ENCODE data around the gene TUBGCP4. TPM values are rescaled to one million over a fixed set of nuclear protein-coding genes. Genes with fewer than 3 reads are reported as not detected.

The TUBGCP4 gene
- total RNA-seq, 1 experiment from 2014 or later = 23.5 TPM

DNA sequence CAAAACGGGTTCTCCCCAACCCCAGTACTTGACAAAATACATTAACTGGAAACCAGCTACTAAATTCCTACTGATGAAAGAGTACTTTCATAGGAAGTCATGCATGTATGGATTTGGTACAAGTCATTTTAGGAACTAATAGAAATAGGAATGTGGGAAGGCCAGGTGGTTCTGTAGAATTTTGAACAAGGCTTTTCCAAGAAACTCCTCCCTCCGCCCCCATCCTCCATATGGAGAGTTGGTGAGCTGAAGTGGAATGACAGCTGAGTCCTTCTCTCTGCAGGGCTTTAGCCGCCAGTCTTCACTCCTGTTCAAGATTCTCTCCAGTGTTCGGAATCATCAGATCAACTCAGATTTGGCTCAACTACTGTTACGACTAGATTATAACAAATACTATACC is 33.2 kb downstream of the TUBGCP4 start:
- Histone ChIP-seq H3K14ac (ENCODE audit: insufficient read depth, low read length) (no peak overlapping the region), H2AK5ac (ENCODE audit: insufficient read length, low read length) (no peak overlapping the region), H2BK20ac (ENCODE audit: low read depth, low read length, poor library complexity, severe bottlenecking) (no peak overlapping the region), H3K4me2 (ENCODE audit: insufficient read depth, insufficient read length, low read length) (no peak overlapping the region), H3K79me2 (ENCODE audit: insufficient read depth, low read length) (no peaks in the 10 kb centered on the region), H3K4ac (ENCODE audit: low read depth, low read length) (no peak overlapping the region), H3K79me1 (ENCODE audit: insufficient read depth, low read depth, low read length, poor library complexity, severe bottlenecking) (no peaks in the 10 kb centered on the region), H4K8ac (replicated peaks; ENCODE audit: insufficient read length, low read depth, low read length) (no peak overlapping the region), H4K20me1 (ENCODE audit: control insufficient read depth, insufficient read depth, insufficient read length) (no peaks in the 10 kb centered on the region), H2BK15ac (ENCODE audit: low read depth, low read length) (no peak overlapping the region), H3K9me3 (ENCODE audit: control insufficient read depth, low read depth, low read length) (no peaks in the 10 kb centered on the region), H4K5ac (ENCODE audit: insufficient read length, low read depth, low read length) (no peak overlapping the region), H3K27ac (ENCODE audit: insufficient read length, low read depth, low read length) (no peak overlapping the region), H3K18ac (ENCODE audit: insufficient read length, low read depth, low read length) (no peak overlapping the region), H3K23me2 (ENCODE audit: insufficient read length, low read depth, low read length, poor library complexity, severe bottlenecking) (no peaks in the 10 kb centered on the region), H3K56ac (ENCODE audit: insufficient read length, low read depth, low read length) (no peak overlapping the region), H3K4me1 (ENCODE audit: insufficient read depth, low read length) (no peaks in the 10 kb centered on the region), H2BK120ac (ENCODE audit: low read depth, low read length, poor library complexity, severe bottlenecking) (no peak overlapping the region), H2BK5ac (ENCODE audit: insufficient read length, low read length) (no peak overlapping the region), H2AFZ (ENCODE audit: low read length) (no peak overlapping the region), H3T11ph (ENCODE audit: low read length) (no peak overlapping the region), H3K23ac (ENCODE audit: insufficient read length, low read depth, low read length) (no peak overlapping the region), H3K27me3 (ENCODE audit: insufficient read depth, low read length) (no peaks in the 10 kb centered on the region), H4K91ac (ENCODE audit: insufficient read length, low read depth, low read length) (no peak overlapping the region), H3K9ac (ENCODE audit: extremely low read depth, insufficient read length, low read length) (no peak overlapping the region), H2BK12ac (ENCODE audit: insufficient read length, low read depth, low read length) (no peak overlapping the region)
- H3K4me3 Mint-ChIP-seq = no peak overlapping the region
- H3K9me3 Mint-ChIP-seq = no peaks in the 10 kb centered on the region
- H3K27ac Mint-ChIP-seq = no peak overlapping the region; a peak in 1 of 7 replicates
- no peaks in the 10 kb centered on the region for H3K27me3 Mint-ChIP-seq (ENCODE audit: low read depth)
- DNase-seq = no peak
- WGBS (ENCODE audit: extremely low coverage, insufficient read length, low lambda C conversion rate) = no CpG with 5 or more reads among the region's 5 CpGs
- peaks cover 40 to 89% (median 82%) of the 10 kb centered on the region in 3 experiments for H3K36me3 Mint-ChIP-seq (ENCODE audit: insufficient read depth in 1 of 3, low read depth in 3 of 3)
- no peak for TF ChIP-seq CTCF (conservative IDR thresholded peaks at IDR 0.05)
- no peaks in the 10 kb centered on the region for H3K4me1 Mint-ChIP-seq
